ENCODE results near the gene NRXN2. TPM values are rescaled to one million over a fixed set of nuclear protein-coding genes. Genes with fewer than 3 reads are reported as not detected.

NRXN2 gene
- polyA plus RNA-seq, 3 donors, result 0.07 TPM; not detected in 2

GRCh38 chr11:64724863-64725532 lies 2.0 kb upstream of the NRXN2 start:
- H3K9me3 Mint-ChIP-seq, result no peaks in the 10 kb centered on the region
- peaks cover 29 to 34% of the 10 kb centered on the region in 2 donors for H3K36me3 Mint-ChIP-seq
- H3K27ac Mint-ChIP-seq, result peak overlapping the region in 3 of 7 donors; percentile 1 to 82 (median 64)
- Histone ChIP-seq H3K27ac (ENCODE audit: low read depth in 1 of 2, low read length in 2 of 2) (no peak overlapping the region), H3K4me2 (replicated peaks; ENCODE audit: extremely low read depth, low read length, poor library complexity, severe bottlenecking) (no peak overlapping the region), H3K4me3 (replicated peaks in 1 of 3; ENCODE audit: low read depth in 2 of 3, low read length in 3 of 3) (no peak overlapping the region), H2AFZ (ENCODE audit: insufficient read depth, low read depth, low read length, poor library complexity, severe bottlenecking) (no peak overlapping the region), H3K36me3 (replicated peaks in 1 of 2; ENCODE audit: control insufficient read depth in 1 of 2, insufficient read depth in 2 of 2, low read length in 2 of 2) (peaks cover 23 to 41% of the 10 kb centered on the region in 2 donors), H4K20me1 (ENCODE audit: insufficient read depth, low read length) (peaks cover 43% of the 10 kb centered on the region), H3K27me3 (ENCODE audit: control insufficient read depth in 2 of 2, insufficient read depth in 2 of 2, low read length in 2 of 2) (peaks cover 5 to 18% of the 10 kb centered on the region in 2 donors), H3K9ac (ENCODE audit: insufficient read depth, low read length, poor library complexity, severe bottlenecking) (no peak overlapping the region), H3K4me1 (ENCODE audit: control insufficient read depth in 1 of 2, insufficient read depth in 2 of 2, low read length in 2 of 2) (peaks cover 15 to 32% of the 10 kb centered on the region in 2 donors), H3K79me2 (ENCODE audit: insufficient read depth, low read length) (no peaks in the 10 kb centered on the region), H3K9me3 (replicated peaks in 1 of 2; ENCODE audit: control insufficient read depth in 1 of 2, insufficient read depth in 1 of 2, low read length in 2 of 2) (no peaks in the 10 kb centered on the region)
- no peak for TF ChIP-seq CTCF (IDR thresholded peaks at IDR 0.05)
- no peak for DNase-seq
- intact Hi-C loops (cut with micrococcal nuclease), result loop anchor here (5.0 kb wide), 2 partner anchors 73 to 238 kb away; no protein-coding TSS in a partner anchor
- peaks cover 16 to 28% (median 17%) of the 10 kb centered on the region in 3 donors for H3K27me3 Mint-ChIP-seq (ENCODE audit: low read depth in 3 of 3)
- H3K4me3 Mint-ChIP-seq, result no peak overlapping the region
- WGBS (ENCODE audit: insufficient coverage), result no CpG with 5 or more reads among the region's 7 CpGs
- peaks cover 24% of the 10 kb centered on the region for H3K4me1 Mint-ChIP-seq

GRCh38 chr11:64723907-64724862 lies 1.2 kb upstream of the NRXN2 start:
- Histone ChIP-seq H3K27ac (ENCODE audit: low read depth in 1 of 2, low read length in 2 of 2) (no peak overlapping the region), H4K20me1 (ENCODE audit: insufficient read depth, low read length) (peaks cover 36% of the 10 kb centered on the region), H3K9ac (ENCODE audit: insufficient read depth, low read length, poor library complexity, severe bottlenecking) (no peak overlapping the region), H3K36me3 (replicated peaks in 1 of 2; ENCODE audit: control insufficient read depth in 1 of 2, insufficient read depth in 2 of 2, low read length in 2 of 2) (peaks cover 18 to 33% of the 10 kb centered on the region in 2 donors), H3K4me2 (replicated peaks; ENCODE audit: extremely low read depth, low read length, poor library complexity, severe bottlenecking) (peak overlapping the region; percentile 100), H3K4me3 (replicated peaks in 1 of 3; ENCODE audit: low read depth in 2 of 3, low read length in 3 of 3) (peak overlapping the region in 1 of 3 experiments; percentile 90), H3K9me3 (replicated peaks in 1 of 2; ENCODE audit: control insufficient read depth in 1 of 2, insufficient read depth in 1 of 2, low read length in 2 of 2) (no peaks in the 10 kb centered on the region), H3K4me1 (ENCODE audit: control insufficient read depth in 1 of 2, insufficient read depth in 2 of 2, low read length in 2 of 2) (peaks cover 15 to 32% of the 10 kb centered on the region in 2 donors), H3K79me2 (ENCODE audit: insufficient read depth, low read length) (no peaks in the 10 kb centered on the region), H3K27me3 (ENCODE audit: control insufficient read depth in 2 of 2, insufficient read depth in 2 of 2, low read length in 2 of 2) (peaks cover 5 to 18% of the 10 kb centered on the region in 2 donors), H2AFZ (ENCODE audit: insufficient read depth, low read depth, low read length, poor library complexity, severe bottlenecking) (peak overlapping the region; percentile 97)
- Mint-ChIP-seq H3K27ac (no peak overlapping the region), H3K9me3 (no peaks in the 10 kb centered on the region), H3K4me3 (peak overlapping the region in 1 of 2 donors; percentile 71), H3K36me3 (peaks cover 24 to 28% of the 10 kb centered on the region in 2 donors), H3K4me1 (peaks cover 24% of the 10 kb centered on the region), H3K27me3 (ENCODE audit: low read depth in 3 of 3) (peaks cover 17 to 28% (median 18%) of the 10 kb centered on the region in 3 donors)
- intact Hi-C loops (cut with micrococcal nuclease), result loop anchor here (2.0 to 5.0 kb wide), 3 partner anchors 72 to 237 kb away; no protein-coding TSS in a partner anchor
- WGBS (ENCODE audit: insufficient coverage), result 73% methylated on average over 3 of the region's 9 CpGs
- no peak for TF ChIP-seq CTCF (IDR thresholded peaks at IDR 0.05)
- DNase-seq, result no peak
